Measurements from ENCODE around the gene PXMP4.

- TF ChIP-seq EZH2 (IDR thresholded peaks at IDR 0.05; ENCODE audit: low read length) = no peak
- TF ChIP-seq, protein P1, sequence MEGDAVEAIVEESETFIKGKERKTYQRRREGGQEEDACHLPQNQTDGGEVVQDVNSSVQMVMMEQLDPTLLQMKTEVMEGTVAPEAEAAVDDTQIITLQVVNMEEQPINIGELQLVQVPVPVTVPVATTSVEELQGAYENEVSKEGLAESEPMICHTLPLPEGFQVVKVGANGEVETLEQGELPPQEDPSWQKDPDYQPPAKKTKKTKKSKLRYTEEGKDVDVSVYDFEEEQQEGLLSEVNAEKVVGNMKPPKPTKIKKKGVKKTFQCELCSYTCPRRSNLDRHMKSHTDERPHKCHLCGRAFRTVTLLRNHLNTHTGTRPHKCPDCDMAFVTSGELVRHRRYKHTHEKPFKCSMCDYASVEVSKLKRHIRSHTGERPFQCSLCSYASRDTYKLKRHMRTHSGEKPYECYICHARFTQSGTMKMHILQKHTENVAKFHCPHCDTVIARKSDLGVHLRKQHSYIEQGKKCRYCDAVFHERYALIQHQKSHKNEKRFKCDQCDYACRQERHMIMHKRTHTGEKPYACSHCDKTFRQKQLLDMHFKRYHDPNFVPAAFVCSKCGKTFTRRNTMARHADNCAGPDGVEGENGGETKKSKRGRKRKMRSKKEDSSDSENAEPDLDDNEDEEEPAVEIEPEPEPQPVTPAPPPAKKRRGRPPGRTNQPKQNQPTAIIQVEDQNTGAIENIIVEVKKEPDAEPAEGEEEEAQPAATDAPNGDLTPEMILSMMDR (optimal IDR thresholded peaks at IDR 0.05 in 1 of 3, IDR thresholded peaks at IDR 0.05 in 1 of 3, conservative IDR thresholded peaks at IDR 0.05 in 1 of 3; ENCODE audit: extremely low read depth in 1 of 3, insufficient read depth in 2 of 3, low read length in 3 of 3) = no peak
Observed at GRCh38 chr20:33673114-33673409, 47.0 kb downstream of the PXMP4 start.
